Heart left ventricle (tissue), 16 donors: ENCODE results near the gene ITGB6. TPM values are rescaled to one million over a fixed set of nuclear protein-coding genes. Genes with fewer than 3 reads are reported as not detected.

Source experiments
- ATAC-seq, 4 donors: fragments of 200-7000 bp; cut with Tn5 transposase; one replicate each; pipeline ENCODE4 v1.9.1; 2020 to 2022; ENCODE audit warnings: moderate library complexity in 4 of 4, mild to moderate bottlenecking in 3 of 4, moderate number of reproducible peaks in 1 of 4
- DNase-seq, 5 donors: peaks; one replicate each; pipeline ENCODE4 v3.0.0-alpha.2; 2020
- H3K27ac ChIP-seq, 12 donors: fragments of 200-600 bp; sonication (generic) in 4 of 12; one replicate each; pipeline versions ENCODE4 v1.5.0 to v1.8.0; 2016 to 2022; ENCODE audit warnings: mild to moderate bottlenecking in 2 of 12
- H3K27me3 ChIP-seq, 9 donors: fragments of 200-600 bp; sonication (generic) in 2 of 9; one replicate each; pipeline versions ENCODE4 v1.5.1 to v1.8.0; 2016 to 2022; ENCODE audit warnings: mild to moderate bottlenecking in 3 of 9
- H3K36me3 ChIP-seq, 9 donors: fragments of 200-600 bp; sonication (generic) in 2 of 9; one replicate each; pipeline versions ENCODE4 v1.5.0 to v1.8.0; 2018 to 2022; ENCODE audit warnings: mild to moderate bottlenecking in 2 of 9
- H3K4me1 ChIP-seq, 12 donors: fragments of 200-600 bp; sonication (generic) in 4 of 12; one replicate each; pipeline versions ENCODE4 v1.5.0 to v1.8.0; 2016 to 2022; ENCODE audit warnings: mild to moderate bottlenecking in 3 of 12
- H3K4me3 ChIP-seq, 12 donors: fragments of 200-600 bp; sonication (generic) in 4 of 12; one replicate each; pipeline versions ENCODE4 v1.5.0 to v1.8.0; 2017 to 2022; ENCODE audit warnings: mild to moderate bottlenecking in 9 of 12, moderate library complexity in 4 of 12
- H3K9me3 ChIP-seq, 12 donors: fragments of 200-600 bp; sonication (generic) in 4 of 12; one replicate each; pipeline versions ENCODE4 v1.5.0 to v1.8.0; 2016 to 2022; ENCODE audit warnings: mild to moderate bottlenecking in 1 of 12
- CTCF ChIP-seq, 12 donors: fragments of 200-600 bp; sonication (generic) in 4 of 12; IDR thresholded peaks; one replicate each; pipeline versions ENCODE4 v1.5.0 to v1.8.0; 2018 to 2022; ENCODE audit warnings: antibody characterized with exemption in 12 of 12, mild to moderate bottlenecking in 5 of 12
- POLR2A ChIP-seq, 2 donors: fragments of 450-650 bp; IDR thresholded peaks; one replicate each; pipeline ENCODE4 v1.6.1; 2017; ENCODE audit warnings: antibody characterized with exemption in 2 of 2, mild to moderate bottlenecking in 2 of 2, moderate library complexity in 2 of 2
- WGBS, 4 donors: extraction: QIAGEN DNeasy Blood & Tissue Kit in 2 of 4; methylation state at CpG; one replicate each; pipeline versions ENCODE4 v1.1.5 to v1.1.7; 2013 to 2018; 5-methylcytosine and 5-hydroxymethylcytosine counted together
- intact Hi-C, 10 donors: fragments of 100-400 bp; cut with DNase I; formaldehyde crosslinking; loops; one replicate each; pipeline versions ENCODE4 v1.11.1 to v1.14.2; 2022
- long read RNA-seq, 3 donors: library from polyadenylated mRNA; unstranded; transcript quantifications; one replicate each; pipeline ENCODE4 v2.0.0, GENCODE V29; 2020 to 2021
- polyA plus RNA-seq, 2 donors: library from polyadenylated mRNA; stranded (reverse); fragments of 200-250 nt; gene quantifications; one replicate each; pipeline ENCODE4 v1.2.3, GENCODE V29; 2013
- total RNA-seq, 9 donors: library from RNA; depleted of rRNA in 2 of 9; stranded (reverse); fragments of >200 nt in 2 of 9; fragmentation: NEBNext Ultra II Directional in 3 of 9; extraction: Animal tissue kit (Norgen Biotek cat#: 25700) in 3 of 9; gene quantifications; one replicate each; pipeline versions ENCODE4 v1.1.0 to v1.2.4, GENCODE V29; 2016 to 2023
- donor health status: ischemic (EF 13 %, LVEDD 7.1; RV severe dilation, severe dysfunction).
- donor health status: healthy with polysubstance abuse.
- donor health status: DM: no; HTN: yes; CAD: no.
- donor health status: DM: no; HTN: no; CAD: no.
- donor health status: ischemic (EF 25% LVEDD 6.9; RV normal size, moderate dysfunction).
- donor health status: ischemic (EF 25% LVEDD 5.7; RV mildly dilated, moderate dysfunction).
- donor health status: healthy.
- donor health status: DM: yes; HTN: yes; CAD: no.
- donor health status: ischemic (EF 35%, LVEDD 5.7; RV mildly dilated, moderate dysfunction).
- donor health status: nonischemic (EF 11% LVEDD 7.7; RV severe dilation, severe dysfunction).
- donor health status: DM: yes; HTN: yes; CAD: no.
- donor health status: PGD.
- donor health status: ischemic (EF 29% LVEDD 5.4; RV normal size, mild dysfunction).
- donor health status: nonischemic (EF 23%, LVEDD 6.1; RV moderate dilation, normal function).

Gene ITGB6
- total RNA-seq (1 to 10 TPM in 4 of 9 donors, under 1 TPM in 5; 0.36 to 4.2 (median 0.96) TPM), polyA plus RNA-seq (under 1 TPM; 0.27 to 0.28 TPM)
- long read RNA-seq, donor 1, partial matches to known transcripts, result 0 of 2 reads
- long read RNA-seq, donor 1, other reads (novel, unspliced or antisense), result 2 of 2 reads
- long read RNA-seq, donor 2, partial matches to known transcripts, result 0 of 4 reads
- long read RNA-seq, donor 2, other reads (novel, unspliced or antisense), result 4 of 4 reads
- long read RNA-seq, donor 3, partial matches to known transcripts, result 1 of 1 reads
- long read RNA-seq, donor 3, other reads (novel, unspliced or antisense), result 0 of 1 reads

GRCh38 chr2:160199683-160200389 lies at the start of gene ITGB6:
ITGB6 (minus strand) TSS chr2:160200272; CDS start chr2:160200063, 209 bp downstream.
- no peak for DNase-seq
- H3K27me3 ChIP-seq, result no peaks in the 10 kb centered on the region
- TF ChIP-seq POLR2A (IDR thresholded peaks at IDR 0.05), result no peak
- no peak for TF ChIP-seq CTCF (IDR thresholded peaks at IDR 0.05)
- H3K4me1 ChIP-seq, result peaks cover 0 to under 1% (median 0%) of the 10 kb centered on the region in 12 donors
- no peak within 1 kb of the TSS for H3K4me3 ChIP-seq
- no peaks in the 10 kb centered on the region for H3K36me3 ChIP-seq
- H3K9me3 ChIP-seq, result no peaks in the 10 kb centered on the region
- H3K27ac ChIP-seq, result no peak within 1 kb of the TSS
- WGBS, 4 donors, result 89 to 92% (median 90%) methylated on average over 9 of the region's 9 CpGs
- ATAC-seq, result no peak
- intact Hi-C loops, result loop anchor here in 2 of 10 donors (5.0 to 10.0 kb wide), 2 partner anchors 45 to 73 kb away; no protein-coding TSS in a partner anchor

- H3K4me3 ChIP-seq, result no peak overlapping the region
- H3K4me1 ChIP-seq, result peaks cover 0 to 31% (median 12%) of the 10 kb centered on the region in 12 donors
- intact Hi-C loops, result loop anchor here in 2 of 10 donors (5.0 to 10.0 kb wide), 2 partner anchors 133 to 135 kb away; no protein-coding TSS in a partner anchor
- H3K27me3 ChIP-seq, result no peaks in the 10 kb centered on the region
- no peak for DNase-seq
- WGBS, 4 donors, result 84 to 93% (median 91%) methylated on average over 6 of the region's 6 CpGs
- ATAC-seq, result no peak
- H3K27ac ChIP-seq, result no peak overlapping the region
- TF ChIP-seq POLR2A (IDR thresholded peaks at IDR 0.05), result no peak
- TF ChIP-seq CTCF (IDR thresholded peaks at IDR 0.05), result no peak
- H3K9me3 ChIP-seq, result no peaks in the 10 kb centered on the region
- no peaks in the 10 kb centered on the region for H3K36me3 ChIP-seq
Measured at GRCh38 chr2:160247296-160248035, 47.4 kb upstream of the ITGB6 start.

GRCh38 chr2:160246356-160246755 lies 46.3 kb upstream of the ITGB6 start:
- no peak for ATAC-seq
- intact Hi-C loops, result loop anchor here in 2 of 10 donors (5.0 to 10.0 kb wide), 2 partner anchors 132 to 134 kb away; no protein-coding TSS in a partner anchor

More at GRCh38 chr2:160246356-160246755, 46.3 kb upstream of the ITGB6 start:
- H3K27ac ChIP-seq, result no peak overlapping the region
- no peak overlapping the region for H3K4me3 ChIP-seq
- TF ChIP-seq POLR2A (IDR thresholded peaks at IDR 0.05) (no peak), CTCF (IDR thresholded peaks at IDR 0.05) (no peak)
- no peaks in the 10 kb centered on the region for H3K27me3 ChIP-seq
- WGBS, 4 donors, result 78 to 93% (median 90%) methylated on average over 2 of the region's 2 CpGs
- DNase-seq, result no peak
- no peaks in the 10 kb centered on the region for H3K36me3 ChIP-seq
- H3K9me3 ChIP-seq, result no peaks in the 10 kb centered on the region
- H3K4me1 ChIP-seq, result peaks cover 0 to 32% (median 18%) of the 10 kb centered on the region in 12 donors
